Loucy (cell line): ENCODE measurements around the gene A2M.

ENCODE experiments used
- H2AFZ ChIP-seq: fragments of 200-600 bp; sonication (generic); 2 replicates; pipeline ENCODE4 v1.6.0; 2016; ENCODE audit warnings: antibody characterized with exemption, mild to moderate bottlenecking, low read length, moderate library complexity
- H3F3A ChIP-seq: fragments of 200-600 bp; 2 replicates; pipeline ENCODE4 v1.6.0; 2016; ENCODE audit warnings: antibody characterized with exemption, low read depth, mild to moderate bottlenecking
- H3K27me3 ChIP-seq: fragments of 200-600 bp; sonication (generic); 2 replicates; pipeline ENCODE4 v1.6.1; 2014; ENCODE audit warnings: low read length, mild to moderate bottlenecking; ENCODE audit not compliant: insufficient read depth, poor library complexity, severe bottlenecking
- H3K36me3 ChIP-seq: fragments of 200-600 bp; sonication (generic); 2 replicates; pipeline ENCODE4 v1.6.1; 2016; ENCODE audit warnings: low read length; ENCODE audit not compliant: insufficient read depth
- H3K4me1 ChIP-seq: fragments of 200-600 bp; sonication (generic); 2 replicates; pipeline ENCODE4 v1.5.1; 2014; ENCODE audit warnings: low read length, mild to moderate bottlenecking; ENCODE audit not compliant: insufficient read depth, poor library complexity, severe bottlenecking
- H3K4me2 ChIP-seq: fragments of 200-600 bp; sonication (generic); 2 replicates; pipeline ENCODE4 v1.6.0; 2014; ENCODE audit warnings: antibody characterized with exemption, low read length, low read depth, mild to moderate bottlenecking; ENCODE audit not compliant: poor library complexity, severe bottlenecking
- H3K4me3 ChIP-seq: fragments of 200-600 bp; sonication (generic); 2 replicates; pipeline ENCODE4 v1.5.1; 2014; ENCODE audit warnings: low read length, mild to moderate bottlenecking, mixed read lengths; ENCODE audit not compliant: poor library complexity, severe bottlenecking
- H3K79me2 ChIP-seq: fragments of 200-600 bp; sonication (generic); 2 replicates; pipeline ENCODE4 v1.6.1; 2014; ENCODE audit warnings: low read length; ENCODE audit not compliant: insufficient read depth
- H3K9ac ChIP-seq: fragments of 200-600 bp; sonication (generic); 2 replicates; pipeline ENCODE4 v1.6.0; 2014; ENCODE audit warnings: mild to moderate bottlenecking, low read depth, low read length, moderate library complexity; ENCODE audit not compliant: poor library complexity, severe bottlenecking
- H3K9me2 ChIP-seq: fragments of 200-600 bp; sonication (generic); replicated peaks from 2 replicates; pipeline ENCODE4 v1.6.1; 2016; ENCODE audit warnings: low read depth, low read length, mixed read lengths
- H3K9me3 ChIP-seq: fragments of 200-600 bp; sonication (generic); 2 replicates; pipeline ENCODE4 v1.6.1; 2014; ENCODE audit warnings: mild to moderate bottlenecking, antibody characterized with exemption, low read length, low read depth; ENCODE audit not compliant: insufficient read depth
- H4K20me1 ChIP-seq: fragments of 200-600 bp; sonication (generic); 2 replicates; pipeline ENCODE4 v1.6.0; 2014; ENCODE audit warnings: antibody characterized with exemption, low read length, mild to moderate bottlenecking; ENCODE audit not compliant: insufficient read depth, poor library complexity, severe bottlenecking
- EZH2phosphoT487 ChIP-seq: fragments of 200-600 bp; IDR thresholded peaks from 2 replicates; pipeline ENCODE4 v1.6.1; 2018; ENCODE audit warnings: antibody characterized with exemption, mild to moderate bottlenecking, moderate library complexity, borderline replicate concordance
- TF ChIP-seq, protein P1 (sequence below): fragments of 200-600 bp; sonication (generic); conservative IDR thresholded peaks from 2 replicates; pipeline ENCODE4 v1.5.1; 2014; ENCODE audit warnings: mild to moderate bottlenecking, antibody characterized with exemption, low read length

Gene A2M

DNA sequence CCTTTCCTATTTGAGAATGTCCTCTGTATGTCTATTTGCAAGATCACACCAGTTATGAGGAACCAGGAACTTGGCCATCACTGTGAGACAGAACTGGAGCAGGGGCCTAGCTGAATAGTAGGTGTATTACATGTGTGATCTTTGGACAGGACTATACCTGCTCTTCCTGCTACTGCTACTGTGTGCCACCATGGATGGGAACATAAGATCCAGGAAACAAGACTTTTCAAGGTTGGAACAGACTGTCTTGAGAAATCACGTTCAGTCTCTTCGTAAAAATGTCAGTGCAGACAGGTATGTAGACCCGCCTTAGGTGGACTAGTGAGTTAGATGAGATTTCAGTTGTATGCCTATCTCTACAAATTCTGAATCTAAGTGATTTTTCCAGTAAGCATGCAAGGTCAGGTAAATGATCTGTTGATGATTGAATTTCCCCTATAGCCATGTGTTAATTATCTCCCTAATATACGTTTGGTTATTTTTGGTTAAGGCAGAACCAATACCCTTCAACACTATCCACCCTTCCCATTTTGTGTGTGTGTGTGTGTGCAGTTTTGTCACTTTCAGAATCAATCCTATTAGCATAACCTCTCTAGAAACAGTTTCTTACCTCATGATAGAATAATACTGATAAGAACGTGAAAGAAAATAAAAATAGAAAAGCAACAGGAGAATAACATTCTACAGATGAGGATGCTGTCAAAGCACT lies 7.1 kb downstream of the A2M start:
- H3K9me2 ChIP-seq = no peaks in the 10 kb centered on the region
- no peak for TF ChIP-seq EZH2phosphoT487
- TF ChIP-seq, protein P1, sequence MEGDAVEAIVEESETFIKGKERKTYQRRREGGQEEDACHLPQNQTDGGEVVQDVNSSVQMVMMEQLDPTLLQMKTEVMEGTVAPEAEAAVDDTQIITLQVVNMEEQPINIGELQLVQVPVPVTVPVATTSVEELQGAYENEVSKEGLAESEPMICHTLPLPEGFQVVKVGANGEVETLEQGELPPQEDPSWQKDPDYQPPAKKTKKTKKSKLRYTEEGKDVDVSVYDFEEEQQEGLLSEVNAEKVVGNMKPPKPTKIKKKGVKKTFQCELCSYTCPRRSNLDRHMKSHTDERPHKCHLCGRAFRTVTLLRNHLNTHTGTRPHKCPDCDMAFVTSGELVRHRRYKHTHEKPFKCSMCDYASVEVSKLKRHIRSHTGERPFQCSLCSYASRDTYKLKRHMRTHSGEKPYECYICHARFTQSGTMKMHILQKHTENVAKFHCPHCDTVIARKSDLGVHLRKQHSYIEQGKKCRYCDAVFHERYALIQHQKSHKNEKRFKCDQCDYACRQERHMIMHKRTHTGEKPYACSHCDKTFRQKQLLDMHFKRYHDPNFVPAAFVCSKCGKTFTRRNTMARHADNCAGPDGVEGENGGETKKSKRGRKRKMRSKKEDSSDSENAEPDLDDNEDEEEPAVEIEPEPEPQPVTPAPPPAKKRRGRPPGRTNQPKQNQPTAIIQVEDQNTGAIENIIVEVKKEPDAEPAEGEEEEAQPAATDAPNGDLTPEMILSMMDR = no peak
- H3K9ac ChIP-seq = no peak overlapping the region
- no peaks in the 10 kb centered on the region for H3K36me3 ChIP-seq
- no peak overlapping the region for H3K4me2 ChIP-seq
- H3K4me3 ChIP-seq = no peak overlapping the region
- no peaks in the 10 kb centered on the region for H3K9me3 ChIP-seq
- H3K79me2 ChIP-seq = no peaks in the 10 kb centered on the region
- H3K27me3 ChIP-seq = no peaks in the 10 kb centered on the region
- no peaks in the 10 kb centered on the region for H3F3A ChIP-seq
- H4K20me1 ChIP-seq = no peaks in the 10 kb centered on the region
- no peaks in the 10 kb centered on the region for H3K4me1 ChIP-seq
- H2AFZ ChIP-seq = no peak overlapping the region

DNA sequence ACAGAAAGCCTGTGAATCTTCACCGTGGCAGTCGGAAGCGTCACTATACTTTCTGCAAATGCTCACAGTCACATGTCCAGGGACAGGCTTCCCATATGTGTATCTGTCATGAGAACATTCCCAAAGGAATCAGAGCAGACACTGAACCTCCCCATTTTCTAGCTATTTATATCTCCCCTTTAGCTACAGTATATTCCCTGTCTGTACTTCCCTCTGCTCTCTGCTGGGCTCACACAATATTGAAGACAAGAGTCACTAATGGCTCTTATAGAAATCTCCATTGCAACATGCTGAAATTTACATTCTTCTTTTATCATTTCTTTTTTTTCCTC lies 8.2 kb downstream of the A2M start:
- Histone ChIP-seq H3K36me3 (no peaks in the 10 kb centered on the region), H3K9ac (no peak overlapping the region), H2AFZ (no peak overlapping the region), H3K4me1 (no peaks in the 10 kb centered on the region), H3K4me3 (no peak overlapping the region), H3K79me2 (no peaks in the 10 kb centered on the region), H3K9me3 (no peaks in the 10 kb centered on the region), H3K9me2 (no peaks in the 10 kb centered on the region), H4K20me1 (no peaks in the 10 kb centered on the region), H3K27me3 (no peaks in the 10 kb centered on the region), H3K4me2 (no peak overlapping the region), H3F3A (no peaks in the 10 kb centered on the region)
- TF ChIP-seq EZH2phosphoT487 = no peak

DNA sequence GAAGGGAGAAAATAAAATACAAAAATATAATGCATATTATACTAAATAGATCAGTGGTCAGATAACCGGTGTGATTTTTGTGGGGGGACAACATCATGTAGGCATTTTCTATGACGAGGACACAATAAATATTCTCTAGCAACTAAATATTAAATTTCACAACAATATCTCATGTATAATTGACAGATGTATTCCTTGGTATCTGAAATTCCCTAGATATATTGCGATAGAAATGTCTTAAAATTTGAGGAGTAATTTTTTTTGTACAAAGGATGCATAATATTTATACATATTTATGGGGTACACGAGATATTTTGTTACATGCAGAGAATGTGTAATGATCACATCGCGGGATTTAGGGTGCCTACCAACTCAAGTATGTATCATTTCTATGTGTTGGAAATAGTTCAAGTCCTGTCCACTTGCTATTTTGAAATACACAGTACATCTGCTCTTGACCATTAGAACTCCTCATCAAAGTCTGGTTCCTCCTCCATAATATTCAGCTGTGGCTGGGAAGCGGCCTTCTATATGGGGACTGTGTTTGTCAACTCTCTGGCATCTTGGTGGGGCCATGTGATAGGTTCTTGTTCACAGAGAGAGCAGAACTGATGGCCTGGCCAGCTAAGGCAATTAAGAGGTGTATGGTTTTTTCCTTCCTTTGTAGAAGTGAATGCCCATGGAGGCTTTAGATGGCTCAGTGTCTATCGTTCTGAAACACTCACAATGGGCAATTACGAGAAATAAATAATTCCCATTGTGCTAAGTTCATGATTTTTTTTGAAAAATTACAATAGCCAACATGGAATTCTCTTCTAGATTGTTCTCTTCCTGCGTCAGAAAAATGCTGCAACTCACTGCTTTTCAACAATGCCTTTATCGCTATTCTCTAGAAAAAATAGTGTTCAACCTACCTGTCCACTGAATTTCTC lies 8.8 kb downstream of the A2M start:
- no peak overlapping the region for H2AFZ ChIP-seq
- H3K9ac ChIP-seq = no peak overlapping the region
- H3K9me2 ChIP-seq = no peaks in the 10 kb centered on the region
- no peaks in the 10 kb centered on the region for H3F3A ChIP-seq
- no peaks in the 10 kb centered on the region for H3K79me2 ChIP-seq
- no peaks in the 10 kb centered on the region for H3K9me3 ChIP-seq
- H3K36me3 ChIP-seq = no peaks in the 10 kb centered on the region
- H3K4me2 ChIP-seq = no peak overlapping the region
- no peaks in the 10 kb centered on the region for H3K4me1 ChIP-seq
- H3K27me3 ChIP-seq = no peaks in the 10 kb centered on the region
- H4K20me1 ChIP-seq = no peaks in the 10 kb centered on the region
- H3K4me3 ChIP-seq = no peak overlapping the region
- TF ChIP-seq EZH2phosphoT487 = no peak
- TF ChIP-seq, protein P1 = no peak
